H1 (cell line): ENCODE measurements around the gene ANAPC2. TPM values are rescaled to one million over a fixed set of nuclear protein-coding genes. Genes with fewer than 3 reads are reported as not detected.

Experiments used
- CTCF ChIA-PET: fragments of 300-600 bp; sonication (Branson Sonifier 250); formaldehyde crosslinking; loops from one replicate; lab custom pipeline; 2021; ENCODE audit not compliant: partially characterized antibody; lab: Charles Lee
- POLR2A ChIA-PET: fragments of 300-600 bp; sonication (Branson Sonifier 250); formaldehyde crosslinking; loops from one replicate; lab custom pipeline; 2021; ENCODE audit warnings: inconsistent platforms; ENCODE audit not compliant: partially characterized antibody; lab: Charles Lee
- DNase-seq, 2 experiments: peaks; one replicate each; pipeline versions ENCODE4 v3.0.0 to v3.0.0-alpha.2; 2010 to 2022; ENCODE audit warnings: low spot score in 2 of 2, low read depth in 1 of 2, mixed read lengths in 1 of 2
- FAIRE-seq: peaks from 2 replicates; lab custom pipeline; 2011; peaks lifted over from hg19 to GRCh38; lab: Jason Lieb, UNC
- H2AFZ ChIP-seq: 2 replicates; pipeline ENCODE4 v1.8.1; 2012; ENCODE audit warnings: low read length, inconsistent platforms
- H2AK5ac ChIP-seq: 2 replicates; pipeline ENCODE4 v1.6.1; 2013; ENCODE audit warnings: low read depth, low read length
- H2BK120ac ChIP-seq: replicated peaks from 2 replicates; pipeline ENCODE3; 2013; ENCODE audit warnings: low read depth, low read length, inconsistent platforms
- H2BK12ac ChIP-seq: 2 replicates; pipeline ENCODE4 v1.6.1; 2013; ENCODE audit warnings: low read depth, low read length
- H2BK15ac ChIP-seq: 2 replicates; pipeline ENCODE4 v1.6.1; 2013; ENCODE audit warnings: low read length
- H2BK20ac ChIP-seq: 2 replicates; pipeline ENCODE4 v1.6.1; 2013; ENCODE audit warnings: low read length
- H2BK5ac ChIP-seq: 2 replicates; pipeline ENCODE4 v1.6.1; 2013; ENCODE audit warnings: low read depth, low read length
- H3K14ac ChIP-seq: 2 replicates; pipeline ENCODE4 v1.6.1; 2013; ENCODE audit warnings: inconsistent platforms; ENCODE audit not compliant: insufficient read length
- H3K18ac ChIP-seq: 2 replicates; pipeline ENCODE4 v1.6.1; 2013; ENCODE audit warnings: low read length; ENCODE audit errors: extremely low read depth
- H3K23ac ChIP-seq: 2 replicates; pipeline ENCODE4 v1.6.1; 2013; ENCODE audit warnings: inconsistent platforms; ENCODE audit not compliant: insufficient read length
- H3K23me2 ChIP-seq: 2 replicates; pipeline ENCODE4 v1.6.1; 2013; ENCODE audit warnings: low read depth, low read length
- H3K27ac ChIP-seq: 2 replicates; pipeline ENCODE4 v1.6.1; 2011; ENCODE audit warnings: low read depth, low read length, inconsistent platforms
- H3K27me3 ChIP-seq, 4 experiments: replicated peaks in 1 of 4; 1 replicate in 1 of 4; 2 replicates in 3 of 4; pipeline versions ENCODE4 v1.6.1 to v1.8.1; 2011 to 2013; ENCODE audit warnings: low read length in 3 of 4, mild to moderate bottlenecking in 3 of 4, inconsistent platforms in 2 of 4, mixed read lengths in 2 of 4, moderate library complexity in 1 of 4; ENCODE audit not compliant: control insufficient read depth in 3 of 4, insufficient read depth in 3 of 4; ENCODE audit errors: extremely low read depth in 1 of 4
- H3K36me3 ChIP-seq, 4 experiments: 2 replicates each; pipeline versions ENCODE4 v1.6.1 to v1.8.1; 2011 to 2013; ENCODE audit warnings: mild to moderate bottlenecking in 4 of 4, low read length in 3 of 4, moderate library complexity in 2 of 4, control low read depth in 1 of 4, inconsistent platforms in 1 of 4; ENCODE audit not compliant: insufficient read depth in 4 of 4, control insufficient read depth in 2 of 4
- H3K4ac ChIP-seq: replicated peaks from 2 replicates; pipeline ENCODE3; 2013; ENCODE audit warnings: low read length, low read depth, mixed read lengths, inconsistent platforms; ENCODE audit not compliant: insufficient read length
- H3K4me1 ChIP-seq, 4 experiments: replicated peaks in 1 of 4; 1 replicate in 1 of 4; 2 replicates in 3 of 4; pipeline versions ENCODE4 v1.6.1 to v1.8.1; 2011 to 2013; ENCODE audit warnings: low read length in 3 of 4, inconsistent platforms in 2 of 4, mixed read lengths in 1 of 4; ENCODE audit not compliant: insufficient read depth in 4 of 4, control insufficient read depth in 3 of 4
- H3K4me2 ChIP-seq, 2 experiments: 2 replicates each; pipeline versions ENCODE4 v1.6.1 to v1.8.1; 2011 to 2013; ENCODE audit warnings: low read depth in 2 of 2, low read length in 2 of 2, control low read depth in 1 of 2, inconsistent platforms in 1 of 2, mild to moderate bottlenecking in 1 of 2; ENCODE audit not compliant: insufficient read depth in 1 of 2
- H3K4me3 ChIP-seq, 4 experiments: fragments of 200-600, 300-600 bp in 1 of 4; sonication (generic), shearing (Covaris generic), sonication (Bioruptor Twin) in 1 of 4; 2 replicates each; pipeline versions ENCODE4 v1.5.1 to v1.8.1; 2011 to 2016; ENCODE audit warnings: low read length in 4 of 4, low read depth in 3 of 4, control low read depth in 2 of 4, inconsistent platforms in 2 of 4, mild to moderate bottlenecking in 2 of 4, mixed read lengths in 1 of 4, moderate library complexity in 1 of 4; ENCODE audit not compliant: insufficient read depth in 2 of 4; ENCODE audit errors: extremely low read depth in 1 of 4
- H3K56ac ChIP-seq: replicated peaks from 2 replicates; pipeline ENCODE3; 2013; ENCODE audit warnings: low read depth, mild to moderate bottlenecking, mixed read lengths, low read length, inconsistent platforms; ENCODE audit not compliant: insufficient read length
- H3K79me1 ChIP-seq: 2 replicates; pipeline ENCODE4 v1.6.1; 2013; ENCODE audit warnings: low read depth, low read length, control low read depth
- H3K79me2 ChIP-seq, 2 experiments: 2 replicates each; pipeline versions ENCODE4 v1.6.1 to v1.8.1; 2012 to 2013; ENCODE audit warnings: low read length in 2 of 2, mild to moderate bottlenecking in 2 of 2, inconsistent platforms in 1 of 2; ENCODE audit not compliant: insufficient read depth in 2 of 2, control insufficient read depth in 1 of 2
- H3K9ac ChIP-seq, 4 experiments: replicated peaks in 1 of 4; 1 replicate in 1 of 4; 2 replicates in 3 of 4; pipeline versions ENCODE4 v1.6.1 to v1.8.1; 2011 to 2013; ENCODE audit warnings: low read depth in 3 of 4, low read length in 3 of 4, control low read depth in 2 of 4, mild to moderate bottlenecking in 2 of 4, moderate library complexity in 2 of 4, inconsistent platforms in 1 of 4; ENCODE audit errors: extremely low read depth in 1 of 4
- H3K9me3 ChIP-seq, 2 experiments: 2 replicates each; pipeline versions ENCODE4 v1.6.1 to v1.8.1; 2012 to 2013; ENCODE audit warnings: mild to moderate bottlenecking in 2 of 2, moderate library complexity in 2 of 2, control low read depth in 1 of 2, inconsistent platforms in 1 of 2, low read depth in 1 of 2, low read length in 1 of 2, mixed read lengths in 1 of 2; ENCODE audit not compliant: insufficient read depth in 2 of 2
- H4K20me1 ChIP-seq, 2 experiments: replicated peaks in 1 of 2; 2 replicates each; pipeline versions ENCODE3 to v1.8.1; 2011 to 2013; ENCODE audit warnings: inconsistent platforms in 2 of 2, low read length in 2 of 2, mild to moderate bottlenecking in 1 of 2; ENCODE audit not compliant: insufficient read depth in 2 of 2, control insufficient read depth in 1 of 2
- H4K5ac ChIP-seq: 2 replicates; pipeline ENCODE4 v1.6.1; 2013; ENCODE audit warnings: low read length, low read depth, mixed read lengths, inconsistent platforms; ENCODE audit not compliant: insufficient read length
- H4K8ac ChIP-seq: 2 replicates; pipeline ENCODE4 v1.8.0; 2013; ENCODE audit warnings: mild to moderate bottlenecking, moderate library complexity, low read length, inconsistent platforms; ENCODE audit not compliant: insufficient read depth; ENCODE audit errors: extremely low read depth
- H4K91ac ChIP-seq: replicated peaks from 2 replicates; pipeline ENCODE3; 2013; ENCODE audit warnings: low read length, mixed read lengths, inconsistent platforms; ENCODE audit not compliant: insufficient read length
- CBX8 ChIP-seq: fragments of 300-800, 300-1000 bp; sonication (generic); IDR thresholded peaks from 2 replicates; pipeline ENCODE4 v1.7.1; 2016; ENCODE audit warnings: low read depth, low read length, borderline replicate concordance
- CHD1 ChIP-seq: IDR thresholded peaks from 2 replicates; pipeline ENCODE4 v1.6.1; 2012; ENCODE audit warnings: low read depth, low read length, improper control_type of control experiment
- CHD2 ChIP-seq: IDR thresholded peaks from 2 replicates; pipeline ENCODE4 v1.6.1; 2012; ENCODE audit warnings: low read length, improper control_type of control experiment
- E2F6 ChIP-seq: IDR thresholded peaks from 2 replicates; pipeline ENCODE4 v1.6.1; 2012; ENCODE audit warnings: inconsistent platforms
- EP300 ChIP-seq, 2 experiments: IDR thresholded peaks; 1 replicate in 1 of 2; 2 replicates in 1 of 2; pipeline ENCODE4 v1.6.1; 2011 to 2012; ENCODE audit warnings: low read depth in 2 of 2, low read length in 2 of 2, mild to moderate bottlenecking in 2 of 2, borderline replicate concordance in 1 of 2, inconsistent platforms in 1 of 2, moderate library complexity in 1 of 2
- HDAC2 ChIP-seq, 2 experiments: fragments of 300-600 bp in 1 of 2; sonication (generic) in 1 of 2; IDR thresholded peaks; 2 replicates each; pipeline ENCODE4 v1.6.1; 2011 to 2012; ENCODE audit warnings: low read depth in 2 of 2, low read length in 2 of 2, mild to moderate bottlenecking in 2 of 2, moderate library complexity in 2 of 2, borderline replicate concordance in 1 of 2, inconsistent platforms in 1 of 2
- MAFK ChIP-seq: IDR thresholded peaks from 2 replicates; pipeline ENCODE4 v1.6.1; 2012; ENCODE audit warnings: low read depth, mild to moderate bottlenecking, improper control_type of control experiment, low read length
- NANOG ChIP-seq: IDR thresholded peaks from 2 replicates; pipeline ENCODE4 v1.6.1; 2011; ENCODE audit warnings: low read length, low read depth, mild to moderate bottlenecking, inconsistent platforms; ENCODE audit not compliant: insufficient read depth, poor library complexity, severe bottlenecking
- RFX5 ChIP-seq: IDR thresholded peaks from 2 replicates; pipeline ENCODE4 v1.6.1; 2011; ENCODE audit warnings: low read depth, low read length, improper control_type of control experiment, borderline replicate concordance
- SIN3A ChIP-seq, 2 experiments: IDR thresholded peaks in 1 of 2; conservative IDR thresholded peaks in 1 of 2; 2 replicates each; pipeline ENCODE4 v1.6.1; 2011 to 2012; ENCODE audit warnings: low read length in 2 of 2, improper control_type of control experiment in 1 of 2, low read depth in 1 of 2, mild to moderate bottlenecking in 1 of 2
- SP2 ChIP-seq: IDR thresholded peaks from 2 replicates; pipeline ENCODE4 v1.6.1; 2012; ENCODE audit warnings: mild to moderate bottlenecking, low read length, inconsistent platforms
- TAF1 ChIP-seq: IDR thresholded peaks from 2 replicates; pipeline ENCODE4 v1.6.1; 2011; ENCODE audit warnings: mild to moderate bottlenecking, low read depth, low read length
- whole genome bisulfite sequencing, 2 experiments: shearing (Covaris generic) in 1 of 2; methylation state at CpG; one replicate each; pipeline versions ENCODE4 v1.1.6 to v1.1.7; 2013 to 2015; ENCODE audit warnings: low lambda C conversion rate in 2 of 2, mixed read lengths in 2 of 2, inconsistent platforms in 1 of 2, low coverage in 1 of 2, missing lambda C conversion rate in 1 of 2; ENCODE audit not compliant: insufficient replicate concordance in 2 of 2, insufficient coverage in 1 of 2, insufficient read length in 1 of 2; ENCODE audit errors: extremely low coverage in 1 of 2, missing lambda C conversion rate in 1 of 2; 5-methylcytosine and 5-hydroxymethylcytosine counted together
- polyA plus RNA-seq, 7 experiments: library from polyadenylated mRNA; depleted of rRNA in 3 of 7; stranded (reverse) in 5 of 7; unstranded in 2 of 7; fragments of >200 nt in 5 of 7; fragments of 200-250 nt in 2 of 7; gene quantifications; 1 replicate in 5 of 7; 2 replicates in 1 of 7; 4 replicates in 1 of 7; pipeline versions ENCODE4 v1.2.1 to v1.2.3, GENCODE V29; 2011 to 2013; ENCODE audit warnings: missing spikeins in 2 of 7, mixed read lengths in 2 of 7
- total RNA-seq: library from RNA; stranded (reverse); fragmentation: NEBNext Ultra II Directional; extraction: Animal tissue kit (Norgen Biotek cat#: 25700); gene quantifications from 2 replicates; pipeline ENCODE4 v1.2.1, GENCODE V29; 2021

The ANAPC2 gene
- total and polyA plus RNA-seq, 2 of the 8 experiments (the other 6 are each of a cell fraction or from before 2014, with no cell fraction given): 30.2 to 37.7 TPM

DNA sequence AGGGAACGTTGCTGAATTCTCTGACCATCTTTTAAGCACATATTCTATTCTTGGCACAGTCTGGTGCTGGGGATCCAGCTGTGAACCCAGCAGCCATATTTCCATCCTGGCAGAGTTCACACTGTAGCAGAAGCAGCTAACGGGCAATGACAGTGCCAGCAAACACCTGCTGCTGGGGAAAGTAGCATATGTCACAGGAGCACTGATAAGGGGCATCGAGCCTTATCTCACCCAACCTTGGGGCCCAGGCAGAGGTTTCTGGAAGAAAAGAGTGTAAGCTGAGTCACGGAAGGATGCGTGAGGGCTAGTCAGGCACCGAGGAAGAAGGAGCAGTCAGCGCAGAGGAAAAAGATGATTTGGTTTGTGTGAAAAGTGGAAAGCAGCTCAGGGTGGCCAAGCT lies 18.2 kb upstream of the ANAPC2 start:
- no peak overlapping the region for H2AK5ac ChIP-seq
- peak overlapping the region; percentile 78 to 96 (median 89) for H3K4me3 ChIP-seq
- H2AFZ ChIP-seq: no peak overlapping the region
- peaks cover 15% of the 10 kb centered on the region for H3K23me2 ChIP-seq
- WGBS, 2 experiments: 88% methylated on average over 7 of the region's 7 CpGs; no CpG with 5 or more reads in 1 of the 2 experiments
- no peak overlapping the region for H3K14ac ChIP-seq
- H3K18ac ChIP-seq: no peak overlapping the region
- H3K23ac ChIP-seq: no peak overlapping the region
- H3K4ac ChIP-seq: no peak overlapping the region
- H2BK12ac ChIP-seq: no peak overlapping the region
- no peak overlapping the region for H2BK120ac ChIP-seq
- H3K4me2 ChIP-seq: peak overlapping the region; percentile 90
- no peak overlapping the region for H2BK20ac ChIP-seq
- no peaks in the 10 kb centered on the region for H3K27me3 ChIP-seq
- H3K56ac ChIP-seq: no peak overlapping the region
- no peak overlapping the region for H4K5ac ChIP-seq
- no peak overlapping the region for H4K91ac ChIP-seq
- peak overlapping the region in 2 of 4 experiments; percentile 84 to 89; a peak in 4 of 7 replicates for H3K9ac ChIP-seq
- no peak for FAIRE-seq
- POLR2A ChIA-PET: interaction anchor here (1.1 to 69.9 kb wide), 8 partner anchors 13 to 136 kb away, joined by 3 to 1462 read pairs (median 8); partner anchors contain the start of genes ANAPC2, CYSRT1, NELFB and RNF208
- H4K8ac ChIP-seq: no peak overlapping the region; the same call in 1 of the 2 replicates
- H3K9me3 ChIP-seq: no peaks in the 10 kb centered on the region
- H3K79me2 ChIP-seq: peaks cover 0 to 46% of the 10 kb centered on the region in 2 experiments; a peak in 3 of 4 replicates
- no peak overlapping the region for H3K27ac ChIP-seq
- no peak overlapping the region for H2BK15ac ChIP-seq
- peaks cover 0 to 4% (median 0%) of the 10 kb centered on the region in 4 experiments; a peak in 1 of 8 replicates for H3K36me3 ChIP-seq
- H4K20me1 ChIP-seq: peaks cover 0 to 12% of the 10 kb centered on the region in 2 experiments
- no peak for DNase-seq
- peaks cover 6 to 21% (median 14%) of the 10 kb centered on the region in 4 experiments for H3K4me1 ChIP-seq
- no peak overlapping the region for H2BK5ac ChIP-seq
- peaks cover 17% of the 10 kb centered on the region for H3K79me1 ChIP-seq
- CTCF ChIA-PET: interaction anchor here (0.7 to 4.9 kb wide), 8 partner anchors 8 to 84 kb away, joined by 3 to 23 read pairs (median 4); partner anchors contain the start of genes ANAPC2, RNF224 and SSNA1
- TF ChIP-seq TAF1 (no peak), CHD1 (no peak), MAFK (no peak), EP300 (IDR thresholded peaks at IDR 0.05; ENCODE audit: borderline replicate concordance in 1 of 2, low read depth in 2 of 2, low read length in 2 of 2) (no peak), SIN3A (conservative IDR thresholded peaks at IDR 0.05 in 1 of 2, IDR thresholded peaks at IDR 0.05 in 1 of 2; ENCODE audit: low read depth in 1 of 2, low read length in 2 of 2) (no peak), SP2 (no peak), NANOG (no peak), E2F6 (no peak), CHD2 (no peak), CBX8 (no peak), RFX5 (no peak), HDAC2 (IDR thresholded peaks at IDR 0.05; ENCODE audit: borderline replicate concordance in 1 of 2, low read depth in 2 of 2, low read length in 2 of 2) (no peak)
